Activated CD8-positive, alpha-beta memory T cell treated with anti-CD3 and anti-CD28 coated beads, Interleukin-2, amount 50 U/mL, for 24 hours (primary cell): ENCODE measurements around the gene PSD4.

Source experiments
- DNase-seq: peaks from one replicate; pipeline ENCODE4 v3.0.0-alpha.2; 2020; ENCODE audit errors: extremely low read depth

The PSD4 gene

DNA sequence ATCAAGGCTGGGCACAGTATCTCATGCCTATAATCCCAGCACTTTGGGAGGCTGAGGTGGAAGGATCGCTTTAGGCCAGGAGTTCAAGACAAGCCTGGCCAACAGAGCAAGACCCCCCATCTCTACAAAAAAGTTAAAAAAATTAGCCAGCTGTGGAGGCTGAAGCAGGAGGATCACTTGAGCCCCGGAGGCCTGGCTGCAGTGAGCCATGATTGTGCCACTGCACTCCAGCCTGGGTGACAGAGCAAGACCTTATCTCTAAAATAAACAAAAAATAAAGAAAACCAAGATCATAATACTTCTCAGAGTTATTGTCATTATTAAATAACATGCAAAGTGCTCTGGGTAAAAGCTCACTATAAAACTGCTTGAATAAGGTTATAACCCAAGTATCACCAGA is 31.5 kb upstream of the PSD4 start:
- DNase-seq = no peak

DNA sequence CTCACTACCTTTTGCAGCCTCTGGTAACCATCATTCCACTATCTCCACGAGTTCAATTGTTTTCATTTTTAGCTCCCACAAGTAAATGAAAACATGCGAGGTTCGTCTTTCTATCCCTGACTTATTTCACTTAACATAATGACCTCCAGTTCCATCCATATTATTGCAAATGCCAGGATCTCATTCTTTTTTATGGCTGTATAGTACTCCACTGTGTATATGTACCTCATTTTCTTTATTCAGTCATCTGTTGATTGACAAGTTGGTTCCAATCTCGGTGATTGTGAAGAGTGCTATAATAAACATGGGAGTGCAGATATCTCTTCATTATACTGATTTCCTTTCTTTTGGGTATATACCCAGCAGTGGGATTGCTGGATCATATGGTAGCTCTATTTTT is 29.5 kb upstream of the PSD4 start:
- no peak for DNase-seq

DNA sequence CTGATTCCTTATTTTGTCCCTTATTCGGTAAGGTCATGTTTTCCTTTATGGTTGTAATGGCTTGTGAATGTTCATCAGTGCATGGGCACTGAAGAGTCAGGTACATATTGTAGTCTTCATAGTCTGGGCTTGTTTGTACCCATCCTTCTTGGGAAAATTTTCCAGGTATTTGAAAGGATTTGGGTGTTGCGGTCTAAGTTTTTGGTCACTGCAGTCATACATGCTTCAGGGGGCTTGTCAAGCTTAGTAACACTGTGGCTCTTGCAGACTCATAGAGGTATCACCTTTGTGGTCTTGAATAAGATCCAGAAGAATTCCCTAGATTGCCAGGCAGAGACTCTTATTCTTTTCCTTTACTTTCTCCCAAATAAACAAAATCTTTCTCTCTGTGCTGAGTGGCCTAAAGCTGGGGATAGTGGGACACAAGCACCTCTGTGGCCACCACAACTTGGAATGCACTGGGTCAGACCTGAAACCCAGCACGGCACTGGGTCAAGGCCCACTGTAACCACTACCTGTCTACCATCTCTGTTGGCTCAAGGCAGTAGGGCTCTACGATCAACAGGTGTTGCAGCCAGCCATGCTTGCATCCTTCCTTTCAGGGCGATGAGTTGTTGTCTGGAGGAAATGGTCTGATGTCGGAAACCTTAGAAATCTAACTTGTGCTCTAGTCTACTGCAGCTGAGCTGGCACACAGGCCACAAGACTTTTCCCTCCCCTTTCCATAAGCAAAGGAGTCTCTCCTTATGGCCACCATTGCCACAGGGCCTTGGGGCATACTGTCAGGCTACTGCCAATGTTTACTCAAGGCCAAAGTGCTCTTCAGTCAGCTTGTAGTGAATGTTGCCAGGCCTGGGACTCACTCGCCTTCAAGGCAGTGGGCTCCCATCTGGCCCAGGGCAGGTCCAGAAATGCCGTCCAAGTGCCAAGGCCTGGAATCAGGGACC is 24.9 kb upstream of the PSD4 start:
- no peak for DNase-seq

GRCh38 chr2:113149553-113150257 is 24.1 kb upstream of the PSD4 start:
- DNase-seq = no peak

GRCh38 chr2:113150258-113150601 is 23.5 kb upstream of the PSD4 start:
- no peak for DNase-seq

DNA sequence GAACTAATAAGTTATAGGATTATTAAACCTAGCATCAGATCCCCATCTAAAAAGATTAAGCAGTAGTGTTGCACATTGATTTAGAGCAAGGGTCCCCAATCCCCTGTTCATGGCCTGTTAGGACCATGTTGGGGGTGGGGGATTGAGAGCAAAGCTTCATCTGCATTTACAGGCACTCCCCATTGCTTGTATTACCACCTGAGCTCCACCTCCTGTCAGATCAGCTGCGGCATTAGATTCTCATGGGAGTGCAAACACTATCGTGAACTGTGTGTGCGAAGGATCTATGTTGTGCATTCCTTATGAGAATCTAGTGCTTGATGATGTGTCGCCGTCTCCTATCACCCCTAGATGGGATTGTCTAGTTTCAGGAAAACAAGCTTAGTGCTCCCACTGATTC is 18.4 kb upstream of the PSD4 start:
- no peak for DNase-seq

DNA sequence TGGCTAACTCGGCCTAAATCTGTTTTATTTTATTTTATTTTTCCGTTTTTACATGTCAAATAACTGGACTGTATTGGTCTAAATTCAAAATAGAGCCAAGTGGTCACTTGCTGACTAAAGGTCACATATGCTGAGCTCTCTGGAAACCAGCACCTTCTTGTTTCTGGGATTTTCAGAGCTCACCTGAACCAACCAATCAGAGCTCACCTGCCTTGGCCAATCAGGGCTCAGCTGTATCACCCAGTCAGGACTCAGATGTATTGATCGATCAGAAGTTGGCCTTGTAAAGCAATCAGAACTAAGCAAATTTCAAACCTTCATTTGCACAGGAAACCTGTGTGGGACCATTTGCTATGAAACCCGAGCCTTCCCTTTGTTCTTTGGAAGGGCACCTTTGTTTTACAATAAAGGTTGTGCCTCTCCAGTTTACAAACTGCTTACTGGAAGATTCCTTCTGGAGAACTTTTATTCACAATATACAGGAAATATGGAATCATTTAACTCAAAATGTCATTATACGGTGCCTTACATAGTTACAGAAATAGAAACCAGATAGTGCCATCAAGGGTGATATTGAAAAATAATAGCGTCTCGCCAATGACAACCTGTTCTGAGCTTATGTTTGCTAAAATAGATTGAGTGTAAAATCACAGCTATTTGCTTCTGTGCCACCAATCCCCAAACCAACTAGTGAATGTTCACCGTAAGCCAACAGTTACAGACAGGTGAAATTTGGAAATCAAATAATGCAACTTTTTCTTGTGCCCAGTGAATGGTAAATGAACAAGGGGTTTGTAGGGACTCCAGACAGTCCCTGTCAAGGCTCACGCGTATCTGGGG is 17.3 kb upstream of the PSD4 start:
- DNase-seq = no peak

DNA sequence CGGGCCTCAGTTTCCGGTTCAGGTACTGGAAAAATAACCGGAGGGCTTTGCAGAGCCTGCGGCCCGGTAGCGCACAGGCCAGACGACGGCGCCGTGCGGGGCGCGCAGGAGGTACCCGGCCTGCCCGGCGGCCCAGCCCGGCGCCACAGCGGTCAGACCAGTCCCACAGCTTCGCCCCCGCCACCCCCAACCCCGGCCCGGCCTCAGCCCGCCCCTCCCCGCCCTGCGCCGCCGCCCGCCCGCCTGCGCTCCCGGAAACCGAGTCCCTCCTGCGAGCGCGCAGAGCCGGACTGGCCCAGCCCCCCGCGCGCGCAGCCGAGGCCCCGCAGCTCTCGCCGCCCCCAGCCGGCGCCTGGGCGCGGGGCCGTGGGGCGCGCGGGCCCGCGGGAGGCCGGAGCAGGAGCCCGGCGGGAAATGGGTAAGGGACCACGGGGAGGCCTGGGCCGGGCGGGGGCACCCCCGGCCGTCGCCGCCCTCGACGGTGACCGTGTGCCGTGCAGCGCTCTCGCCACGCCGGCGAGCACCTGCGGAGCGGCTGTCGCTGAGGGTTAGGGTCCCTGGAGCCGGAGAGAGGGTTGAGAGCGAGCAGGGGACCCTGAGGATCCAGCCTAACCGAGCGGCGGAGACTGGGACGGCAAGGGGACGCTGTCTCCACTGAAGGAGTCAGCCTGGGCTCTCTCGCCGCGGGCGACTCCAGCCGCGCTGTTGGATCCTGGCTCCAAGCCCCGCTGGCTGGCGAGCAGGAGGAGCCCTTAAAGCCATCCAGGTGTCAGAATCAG is 16.5 kb upstream of the PSD4 start:
- no peak for DNase-seq

DNA sequence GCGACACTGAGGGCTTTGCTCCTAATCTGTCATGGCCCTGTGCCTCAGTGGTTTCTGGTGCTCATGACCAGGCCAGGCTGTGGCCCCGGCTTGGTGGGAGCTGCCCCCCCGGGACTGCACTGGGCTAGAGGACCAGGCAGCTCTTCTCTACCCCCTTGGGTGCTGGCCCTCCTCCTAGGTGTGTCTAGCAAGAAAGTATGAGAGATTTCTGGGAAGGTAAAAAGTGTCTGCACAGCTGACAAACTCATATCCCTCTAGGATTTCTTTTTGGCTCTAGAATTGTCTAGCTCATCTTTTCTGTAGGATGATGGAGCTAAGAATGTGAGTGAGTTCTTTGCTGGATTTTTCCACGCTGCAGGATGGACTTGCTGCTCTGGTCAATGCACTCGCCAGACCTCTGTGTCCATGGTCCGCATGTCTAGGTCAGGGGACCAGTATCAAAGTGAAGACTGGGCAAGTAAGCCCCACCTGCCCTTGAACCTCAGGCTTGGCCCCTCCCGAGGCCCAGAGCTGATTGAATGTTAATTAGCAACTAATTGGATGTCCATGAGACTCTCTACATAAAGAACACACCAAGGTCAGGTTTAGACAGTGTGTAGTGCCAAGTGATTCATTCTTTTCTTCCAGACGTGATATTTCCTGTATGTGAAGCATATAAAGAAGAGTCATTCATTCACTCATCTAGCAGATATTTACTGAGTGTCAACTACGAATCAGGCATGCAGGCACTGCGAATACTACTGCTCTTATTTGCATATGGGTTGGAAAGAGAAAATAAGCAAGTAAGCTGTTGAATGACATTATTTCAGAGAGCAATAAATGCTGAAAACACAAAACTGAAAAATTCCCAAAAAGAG is 15.6 kb upstream of the PSD4 start:
- no peak for DNase-seq

DNA sequence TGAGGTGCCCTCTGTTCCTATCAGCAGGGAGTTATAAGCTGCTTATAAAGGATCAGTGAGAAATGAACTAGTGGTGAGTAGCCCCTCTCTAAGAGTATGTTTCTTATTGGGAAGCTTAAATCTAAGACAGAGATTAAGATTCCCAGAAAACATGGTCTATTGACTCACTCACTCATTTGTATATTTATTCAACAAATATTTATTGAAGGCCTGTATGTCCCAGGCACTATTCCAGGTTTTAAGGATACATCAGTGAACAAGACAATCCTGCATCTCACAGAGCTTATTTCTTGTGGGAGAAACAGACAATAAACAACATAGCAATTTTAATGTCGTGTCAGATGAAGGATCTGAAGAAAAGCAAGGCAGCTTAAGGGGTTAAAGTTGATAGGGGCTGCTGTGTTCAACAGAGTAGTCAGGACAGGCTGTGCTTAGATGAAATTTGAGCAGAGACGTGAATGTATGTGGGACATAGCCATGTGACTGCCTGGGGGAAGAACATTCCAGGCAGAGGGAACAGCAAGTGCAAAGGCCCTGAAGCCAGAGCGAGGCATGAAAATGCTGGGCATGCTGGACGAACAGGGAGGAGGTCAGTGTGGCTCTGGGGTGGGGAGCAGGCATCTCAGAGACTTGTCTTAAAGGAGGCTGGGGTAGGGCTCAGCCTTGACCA is 14.8 kb upstream of the PSD4 start:
- DNase-seq = no peak

DNA sequence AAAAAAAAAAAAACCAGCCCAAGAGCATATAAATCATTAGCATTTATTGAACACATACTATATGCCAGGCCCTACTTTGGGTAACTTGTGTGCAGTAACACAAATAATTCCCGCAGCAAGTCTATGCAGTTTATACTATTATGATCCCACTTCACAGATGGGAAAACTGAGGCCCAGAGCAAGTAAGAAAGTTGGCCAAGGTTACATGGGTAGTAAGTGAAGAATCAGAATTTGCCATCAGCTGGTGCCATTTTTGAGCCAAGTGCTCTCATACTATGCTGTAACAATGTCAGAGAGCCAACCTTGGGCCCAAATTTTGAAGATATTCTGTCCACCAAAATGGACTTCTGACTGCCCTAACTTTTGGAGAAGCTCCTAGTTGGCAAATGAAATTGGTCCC is 13.5 kb upstream of the PSD4 start:
- DNase-seq = no peak

DNA sequence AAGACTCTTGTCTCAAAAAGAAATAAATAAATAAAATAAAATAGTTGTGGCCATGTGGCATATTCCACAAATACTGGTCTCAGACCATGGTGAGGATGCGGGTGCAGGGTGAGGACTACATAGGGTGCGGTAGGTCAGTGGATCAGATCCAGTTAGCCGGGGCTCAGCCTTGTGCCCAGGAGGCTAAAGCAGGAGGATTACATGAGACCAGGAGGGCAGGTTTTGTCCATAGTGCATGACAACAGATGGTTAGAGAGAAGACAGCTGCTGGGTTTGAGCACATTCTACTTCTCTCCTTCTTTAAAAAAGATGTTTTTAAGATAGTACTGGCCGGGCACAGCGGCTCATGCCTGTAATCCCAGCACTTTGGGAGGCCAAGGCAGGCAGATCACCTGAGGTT is 12.8 kb upstream of the PSD4 start:
- no peak for DNase-seq

GRCh38 chr2:113162173-113162572 is 11.6 kb upstream of the PSD4 start:
- no peak for DNase-seq

DNA sequence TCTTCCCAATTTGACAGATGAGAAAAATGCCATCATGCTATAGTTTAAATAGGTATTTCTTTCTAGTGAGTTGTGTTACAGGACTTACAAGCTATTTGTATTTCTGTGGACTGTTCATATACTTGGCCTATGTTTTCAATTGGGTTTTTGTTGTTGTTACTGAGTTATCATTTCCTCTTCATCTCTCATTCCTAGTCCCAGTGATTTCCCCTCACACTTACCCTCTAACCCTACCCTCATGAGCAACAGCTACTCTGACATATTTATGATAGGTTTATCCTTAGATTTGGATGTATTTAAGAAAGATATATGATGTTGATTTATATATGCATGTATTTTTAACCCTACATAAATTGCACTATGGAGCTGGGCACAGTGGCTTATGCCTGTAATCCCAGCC is 10.9 kb upstream of the PSD4 start:
- DNase-seq = no peak

GRCh38 chr2:113164215-113164929 is 9.4 kb upstream of the PSD4 start:
- no peak for DNase-seq

DNA sequence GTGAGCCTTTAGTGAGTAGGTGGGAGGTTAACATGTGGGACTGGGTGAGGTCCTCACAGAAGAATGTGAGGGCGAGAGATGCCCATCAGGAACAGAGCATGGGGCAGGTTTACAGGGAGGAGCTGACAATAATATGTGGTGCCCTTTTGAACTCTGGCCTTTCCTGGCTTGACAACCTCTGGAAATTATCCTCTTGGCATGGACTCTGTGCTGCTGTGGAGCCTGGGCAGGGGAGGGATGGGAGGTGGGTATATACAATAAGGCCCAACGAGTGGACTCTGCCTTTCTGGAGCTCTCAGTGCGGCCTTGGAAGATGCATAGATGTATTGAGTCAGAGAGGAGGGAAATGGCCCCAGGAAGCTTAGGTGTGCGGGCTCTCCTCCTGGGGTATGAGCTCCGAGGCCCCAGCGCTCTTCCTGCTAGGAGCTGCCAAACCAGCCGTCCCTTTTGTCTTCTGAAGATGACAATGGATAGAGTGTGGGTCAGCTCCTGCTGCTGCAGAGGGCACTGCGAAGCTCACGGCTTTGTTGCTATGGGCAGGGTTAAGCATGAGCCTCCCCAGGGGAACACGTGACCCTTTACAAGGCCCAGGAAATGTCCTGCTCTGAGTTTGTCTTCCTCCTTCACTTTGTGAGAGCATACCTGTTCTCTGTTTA is 8.7 kb upstream of the PSD4 start:
- no peak for DNase-seq

DNA sequence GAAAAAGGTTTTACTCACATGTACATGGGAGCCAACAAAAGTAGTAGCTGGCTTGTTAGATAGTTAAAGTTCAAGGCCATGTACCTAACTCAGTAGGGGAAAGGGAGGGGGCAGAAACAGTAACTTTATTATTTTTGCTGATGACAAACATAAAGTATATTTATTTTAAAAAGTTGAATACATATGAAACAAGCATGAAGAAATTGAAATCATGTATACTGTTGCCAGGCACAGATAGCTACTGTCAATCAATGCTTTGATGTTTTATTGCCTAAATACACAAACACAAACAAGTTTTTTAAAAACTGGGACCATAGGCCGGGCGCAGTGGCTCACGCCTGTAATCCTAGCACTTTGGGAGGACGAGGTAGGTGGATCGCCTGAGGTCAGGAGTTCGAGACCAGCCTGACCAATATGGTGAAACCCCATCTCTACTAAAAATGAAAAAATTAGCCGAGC is 7.6 kb upstream of the PSD4 start:
- DNase-seq = no peak

DNA sequence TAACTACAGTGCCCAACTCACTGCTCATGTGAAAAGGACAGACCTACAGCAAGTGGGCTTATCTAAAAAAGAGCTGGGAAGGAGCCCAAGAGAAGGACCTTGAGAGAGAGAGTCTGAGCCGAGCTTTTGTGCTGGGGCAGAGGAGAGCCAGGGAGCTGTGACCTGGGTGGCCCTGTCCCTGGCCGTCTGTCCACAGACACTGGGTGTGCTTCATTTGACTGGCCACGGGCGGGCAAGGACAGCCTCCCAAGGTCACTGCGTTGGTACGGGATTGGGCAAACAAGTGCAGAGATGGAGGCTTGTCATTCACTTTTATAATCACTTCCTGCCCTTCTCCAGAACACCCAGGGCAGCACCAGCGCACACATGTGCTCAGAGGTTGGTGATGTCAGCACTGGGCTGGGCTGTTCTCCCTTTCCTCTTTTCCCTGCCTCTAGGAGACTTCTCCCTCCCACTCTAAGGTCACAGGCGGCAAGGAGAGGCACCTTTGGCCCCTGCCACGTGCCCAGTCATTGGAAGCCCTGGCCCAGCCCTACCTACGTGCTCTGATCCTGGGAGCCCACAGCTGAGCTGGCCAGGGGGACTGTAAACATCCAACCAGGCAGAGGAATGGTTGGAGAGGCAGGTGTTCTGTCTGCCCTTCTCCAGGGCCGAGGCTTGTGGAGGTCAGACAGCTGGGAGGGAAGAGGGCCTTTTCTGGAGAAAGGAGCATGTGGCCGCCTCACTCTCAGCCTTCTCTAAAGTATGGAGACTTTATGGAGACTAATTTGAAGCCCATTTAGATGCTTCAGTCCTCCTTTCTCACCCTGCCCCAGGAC is 6.4 kb upstream of the PSD4 start:
- DNase-seq = no peak
